Neural progenitor cell (in vitro differentiated cells): ENCODE data around the gene ADH7. TPM values are rescaled to one million over a fixed set of nuclear protein-coding genes. Genes with fewer than 3 reads are reported as not detected.
"Not testable (repeated sequence)": the region's sequence is repeated elsewhere in the genome, so short reads cannot be mapped to it uniquely, and the experiment has no call there.

ENCODE experiments used
- DNase-seq: peaks from one replicate; pipeline ENCODE4 v3.0.0-alpha.2; 2016; ENCODE audit warnings: low spot score
- H2AFZ ChIP-seq: fragments of 200-600 bp; sonication (generic); replicated peaks from 2 replicates; pipeline ENCODE4 v1.6.1; 2016; ENCODE audit warnings: antibody characterized with exemption
- H3F3A ChIP-seq: fragments of 200-600 bp; sonication (generic); 2 replicates; pipeline ENCODE4 v1.6.1; 2016; ENCODE audit warnings: antibody characterized with exemption, low read depth
- H3K27ac ChIP-seq: fragments of 200-600 bp; sonication (generic); 2 replicates; pipeline ENCODE4 v1.5.1; 2016; ENCODE audit warnings: mild to moderate bottlenecking
- H3K27me3 ChIP-seq: fragments of 200-600 bp; sonication (generic); 2 replicates; pipeline ENCODE4 v1.6.1; 2016; ENCODE audit warnings: mild to moderate bottlenecking, moderate library complexity
- H3K36me3 ChIP-seq: fragments of 200-600 bp; sonication (generic); 2 replicates; pipeline ENCODE4 v1.5.1; 2016
- H3K4me1 ChIP-seq: fragments of 200-600 bp; sonication (generic); 2 replicates; pipeline ENCODE4 v1.6.1; 2016; ENCODE audit warnings: mixed run types
- H3K4me2 ChIP-seq: fragments of 200-600 bp; sonication (generic); 2 replicates; pipeline ENCODE4 v1.6.1; 2016
- H3K4me3 ChIP-seq: fragments of 200-600 bp; sonication (generic); 2 replicates; pipeline ENCODE4 v1.5.1; 2016
- H3K79me2 ChIP-seq: fragments of 200-600 bp; sonication (generic); 2 replicates; pipeline ENCODE4 v1.6.1; 2016; ENCODE audit warnings: low read depth
- H3K9ac ChIP-seq: fragments of 200-600 bp; sonication (generic); 2 replicates; pipeline ENCODE4 v1.6.1; 2016
- H3K9me3 ChIP-seq: fragments of 200-600 bp; sonication (generic); 2 replicates; pipeline ENCODE4 v1.5.1; 2016; ENCODE audit warnings: low read depth
- H4K20me1 ChIP-seq: fragments of 200-600 bp; sonication (generic); 2 replicates; pipeline ENCODE4 v1.6.1; 2016; ENCODE audit warnings: low read depth
- H3K27ac Mint-ChIP-seq: 3 replicates; pipeline ENCODE4 v1.8.0; 2021; ENCODE audit warnings: mixed read lengths
- H3K27me3 Mint-ChIP-seq: 2 replicates; pipeline ENCODE4 v1.8.0; 2022; ENCODE audit warnings: low read depth, mild to moderate bottlenecking, inconsistent platforms, moderate library complexity, mixed read lengths; ENCODE audit not compliant: insufficient read depth
- H3K36me3 Mint-ChIP-seq: 3 replicates; pipeline ENCODE4 v1.8.0; 2021; ENCODE audit warnings: mixed read lengths
- H3K4me1 Mint-ChIP-seq: 3 replicates; pipeline ENCODE4 v1.8.0; 2021; ENCODE audit warnings: mixed read lengths
- H3K4me3 Mint-ChIP-seq: 3 replicates; pipeline ENCODE4 v1.8.0; 2021; ENCODE audit warnings: mild to moderate bottlenecking, moderate library complexity, mixed read lengths
- H3K9me3 Mint-ChIP-seq: 3 replicates; pipeline ENCODE4 v1.8.0; 2020; ENCODE audit warnings: mixed read lengths
- CTCF ChIP-seq: fragments of 200-600 bp; sonication (generic); IDR thresholded peaks from 2 replicates; pipeline ENCODE4 v1.5.1; 2017; ENCODE audit warnings: antibody characterized with exemption, mild to moderate bottlenecking
- EZH2 ChIP-seq: fragments of 200-600 bp; sonication (generic); IDR thresholded peaks from 2 replicates; pipeline ENCODE4 v1.6.1; 2017; ENCODE audit warnings: antibody characterized with exemption, mild to moderate bottlenecking, moderate library complexity
- EZH2phosphoT487 ChIP-seq: fragments of 200-600 bp; sonication (generic); IDR thresholded peaks from 2 replicates; pipeline ENCODE4 v1.6.1; 2017; ENCODE audit warnings: antibody characterized with exemption
- total RNA-seq: library from RNA; depleted of rRNA; stranded (reverse); fragments of >200 nt; gene quantifications from 2 replicates; pipeline ENCODE4 v1.2.3, GENCODE V29; 2015; ENCODE audit warnings: low replicate concordance

Gene ADH7
- total RNA-seq, 1 donor from 2014 or later, result not detected

GRCh38 chr4:99436462-99436861 lies 1.3 kb upstream of the ADH7 start:
- DNase-seq, result no peak
- Histone ChIP-seq H3K4me3 (no peak overlapping the region), H3K27ac (no peak overlapping the region), H3F3A (no peaks in the 10 kb centered on the region), H3K27me3 (no peaks in the 10 kb centered on the region), H3K4me1 (no peaks in the 10 kb centered on the region), H2AFZ (no peak overlapping the region), H3K9me3 (no peaks in the 10 kb centered on the region), H4K20me1 (no peaks in the 10 kb centered on the region), H3K79me2 (no peaks in the 10 kb centered on the region), H3K9ac (no peak overlapping the region), H3K36me3 (no peaks in the 10 kb centered on the region), H3K4me2 (no peak overlapping the region)
- no peaks in the 10 kb centered on the region for H3K9me3 Mint-ChIP-seq
- H3K4me3 Mint-ChIP-seq, result no peak overlapping the region
- peaks cover 3% of the 10 kb centered on the region for H3K27me3 Mint-ChIP-seq
- TF ChIP-seq EZH2 (no peak), EZH2phosphoT487 (no peak), CTCF (no peak)
- no peaks in the 10 kb centered on the region for H3K36me3 Mint-ChIP-seq
- no peak overlapping the region for H3K27ac Mint-ChIP-seq
- H3K4me1 Mint-ChIP-seq, result peaks cover 8% of the 10 kb centered on the region

GRCh38 chr4:99430106-99430505 lies 5.0 kb downstream of the ADH7 start:
- no peak overlapping the region for H3K27ac ChIP-seq
- H2AFZ ChIP-seq, result no peak overlapping the region
- H4K20me1 ChIP-seq, result no peaks in the 10 kb centered on the region
- H3K4me1 ChIP-seq, result no peaks in the 10 kb centered on the region
- no peak overlapping the region for H3K4me3 Mint-ChIP-seq
- H3K9ac ChIP-seq, result no peak overlapping the region
- H3K27me3 Mint-ChIP-seq, result peaks cover 7% of the 10 kb centered on the region
- no peak overlapping the region for H3K27ac Mint-ChIP-seq
- H3K4me3 ChIP-seq, result no peak overlapping the region
- no peaks in the 10 kb centered on the region for H3K27me3 ChIP-seq
- no peaks in the 10 kb centered on the region for H3K9me3 ChIP-seq
- no peaks in the 10 kb centered on the region for H3K36me3 ChIP-seq
- no peak overlapping the region for H3K4me2 ChIP-seq
- H3K36me3 Mint-ChIP-seq, result no peaks in the 10 kb centered on the region
- no peaks in the 10 kb centered on the region for H3F3A ChIP-seq
- TF ChIP-seq EZH2, result no peak
- no peak for TF ChIP-seq CTCF
- no peak for TF ChIP-seq EZH2phosphoT487
- no peaks in the 10 kb centered on the region for H3K9me3 Mint-ChIP-seq
- no peaks in the 10 kb centered on the region for H3K4me1 Mint-ChIP-seq
- H3K79me2 ChIP-seq, result no peaks in the 10 kb centered on the region
- no peak for DNase-seq

GRCh38 chr4:99417125-99417524 lies 18.0 kb downstream of the ADH7 start:
- TF ChIP-seq EZH2phosphoT487 (no peak), CTCF (no peak), EZH2 (no peak)
- no peaks in the 10 kb centered on the region for H3F3A ChIP-seq
- H4K20me1 ChIP-seq, result no peaks in the 10 kb centered on the region
- H3K79me2 ChIP-seq, result no peaks in the 10 kb centered on the region
- no peak overlapping the region for H2AFZ ChIP-seq
- H3K27me3 ChIP-seq, result no peaks in the 10 kb centered on the region
- DNase-seq, result no peak
- no peak overlapping the region for H3K27ac ChIP-seq
- Mint-ChIP-seq H3K27ac (no peak overlapping the region), H3K27me3 (no peaks in the 10 kb centered on the region), H3K9me3 (peaks cover 10% of the 10 kb centered on the region), H3K4me1 (peaks cover 4% of the 10 kb centered on the region), H3K4me3 (no peak overlapping the region), H3K36me3 (no peaks in the 10 kb centered on the region)
- no peaks in the 10 kb centered on the region for H3K9me3 ChIP-seq
- no peak overlapping the region for H3K4me2 ChIP-seq
- H3K36me3 ChIP-seq, result no peaks in the 10 kb centered on the region
- no peaks in the 10 kb centered on the region for H3K4me1 ChIP-seq
- H3K9ac ChIP-seq, result no peak overlapping the region
- no peak overlapping the region for H3K4me3 ChIP-seq

GRCh38 chr4:99415762-99416161 lies 19.4 kb downstream of the ADH7 start:
- H3F3A ChIP-seq, H3K27me3 Mint-ChIP-seq, H3K9ac ChIP-seq, H3K4me3 Mint-ChIP-seq, H3K27ac Mint-ChIP-seq, H3K79me2 ChIP-seq, H2AFZ ChIP-seq, H3K4me1 Mint-ChIP-seq, H3K36me3 Mint-ChIP-seq, H3K27me3 ChIP-seq, H3K4me2 ChIP-seq, H3K4me3 ChIP-seq, H3K36me3 ChIP-seq, H3K9me3 Mint-ChIP-seq, H3K4me1 ChIP-seq, H3K27ac ChIP-seq, H4K20me1 ChIP-seq, H3K9me3 ChIP-seq, DNase-seq: not testable (repeated sequence)
- TF ChIP-seq CTCF, result peak; percentile 29

- H3K9me3 Mint-ChIP-seq, result not testable (repeated sequence)
Observed at GRCh38 chr4:99414902-99415301, 20.2 kb downstream of the ADH7 start.

More at GRCh38 chr4:99414902-99415301, 20.2 kb downstream of the ADH7 start:
- not testable (repeated sequence) for H2AFZ ChIP-seq, H3K4me3 ChIP-seq, DNase-seq, H3K4me1 Mint-ChIP-seq, H3K27me3 Mint-ChIP-seq, H3F3A ChIP-seq, H3K27ac ChIP-seq, H3K4me3 Mint-ChIP-seq, H3K79me2 ChIP-seq, H4K20me1 ChIP-seq, H3K4me1 ChIP-seq, H3K36me3 ChIP-seq, H3K27ac Mint-ChIP-seq, H3K9me3 ChIP-seq, H3K4me2 ChIP-seq, H3K36me3 Mint-ChIP-seq, H3K9ac ChIP-seq, H3K27me3 ChIP-seq
